Activated naive CD4-positive, alpha-beta T cell treated with anti-CD3 and anti-CD28 coated beads, Interleukin-2, amount 50 U/mL, for 24 hours (primary cell): Measurements from ENCODE around the gene SRGAP1.
"Not testable (repeated sequence)": the region's sequence is repeated elsewhere in the genome, so short reads cannot be mapped to it uniquely, and the experiment has no call there.

Experiments used
- H3K27ac Mint-ChIP-seq: one replicate; pipeline ENCODE4 v1.8.0; 2021; ENCODE audit warnings: mild to moderate bottlenecking, mixed read lengths
- H3K27me3 Mint-ChIP-seq: one replicate; pipeline ENCODE4 v1.8.0; 2021; ENCODE audit warnings: mixed read lengths
- H3K36me3 Mint-ChIP-seq: one replicate; pipeline ENCODE4 v1.8.0; 2021; ENCODE audit warnings: mixed read lengths
- H3K4me1 Mint-ChIP-seq: one replicate; pipeline ENCODE4 v1.8.0; 2021; ENCODE audit warnings: mixed read lengths
- H3K4me3 Mint-ChIP-seq: one replicate; pipeline ENCODE4 v1.8.0; 2021; ENCODE audit warnings: mild to moderate bottlenecking, mixed read lengths
- H3K9me3 Mint-ChIP-seq: one replicate; pipeline ENCODE4 v1.8.0; 2021; ENCODE audit warnings: mixed read lengths

Gene SRGAP1

GRCh38 chr12:64029013-64029857, 184.7 kb downstream of the SRGAP1 start:
- Mint-ChIP-seq H3K27ac (no peak overlapping the region), H3K4me3 (no peak overlapping the region), H3K36me3 (no peaks in the 10 kb centered on the region), H3K4me1 (no peaks in the 10 kb centered on the region), H3K27me3 (peaks cover 4% of the 10 kb centered on the region), H3K9me3 (no peaks in the 10 kb centered on the region)

DNA sequence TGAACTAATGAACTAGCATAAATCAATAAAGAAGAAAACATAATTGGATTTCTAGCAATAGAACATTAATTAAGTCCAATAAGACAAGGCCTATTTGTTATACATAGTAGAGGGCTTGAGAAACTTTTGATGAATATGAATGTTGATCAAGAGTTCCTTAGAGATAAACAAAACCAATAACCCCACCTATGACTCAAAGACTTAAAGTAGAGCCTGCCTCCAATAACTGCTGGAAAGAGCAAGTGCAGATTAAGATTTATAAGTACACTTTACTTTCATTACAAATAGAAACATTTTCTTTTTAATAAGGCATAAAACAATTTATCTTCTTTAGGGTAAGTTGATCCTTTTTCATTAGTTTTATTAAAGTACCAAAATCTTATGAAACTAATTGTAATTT, 185.7 kb downstream of the SRGAP1 start:
- Mint-ChIP-seq H3K27me3 (peaks cover 4% of the 10 kb centered on the region), H3K4me3 (no peak overlapping the region), H3K9me3 (no peaks in the 10 kb centered on the region), H3K4me1 (no peaks in the 10 kb centered on the region), H3K27ac (no peak overlapping the region), H3K36me3 (no peaks in the 10 kb centered on the region)

DNA sequence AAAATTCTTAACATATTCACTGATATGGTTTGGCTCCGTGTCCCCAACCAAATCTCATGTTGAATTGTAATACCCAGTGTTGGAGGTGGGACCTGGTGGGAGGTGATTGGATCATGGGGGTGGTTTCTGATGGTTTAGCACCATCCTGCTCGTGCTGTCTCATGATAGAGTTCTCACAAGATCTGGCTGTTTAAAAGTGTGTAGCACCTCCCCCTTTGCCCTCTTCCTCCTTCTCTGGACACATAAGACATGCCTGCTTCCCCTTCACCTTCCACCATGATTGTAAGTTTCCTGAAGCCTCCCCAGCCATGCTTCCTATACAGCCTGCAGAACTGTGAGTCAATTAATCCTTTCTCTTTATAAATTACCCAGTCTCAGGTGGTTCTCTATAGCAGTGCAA, 189.6 kb downstream of the SRGAP1 start:
- not testable (repeated sequence) for H3K9me3 Mint-ChIP-seq, H3K4me1 Mint-ChIP-seq, H3K4me3 Mint-ChIP-seq, H3K36me3 Mint-ChIP-seq, H3K27me3 Mint-ChIP-seq, H3K27ac Mint-ChIP-seq

DNA sequence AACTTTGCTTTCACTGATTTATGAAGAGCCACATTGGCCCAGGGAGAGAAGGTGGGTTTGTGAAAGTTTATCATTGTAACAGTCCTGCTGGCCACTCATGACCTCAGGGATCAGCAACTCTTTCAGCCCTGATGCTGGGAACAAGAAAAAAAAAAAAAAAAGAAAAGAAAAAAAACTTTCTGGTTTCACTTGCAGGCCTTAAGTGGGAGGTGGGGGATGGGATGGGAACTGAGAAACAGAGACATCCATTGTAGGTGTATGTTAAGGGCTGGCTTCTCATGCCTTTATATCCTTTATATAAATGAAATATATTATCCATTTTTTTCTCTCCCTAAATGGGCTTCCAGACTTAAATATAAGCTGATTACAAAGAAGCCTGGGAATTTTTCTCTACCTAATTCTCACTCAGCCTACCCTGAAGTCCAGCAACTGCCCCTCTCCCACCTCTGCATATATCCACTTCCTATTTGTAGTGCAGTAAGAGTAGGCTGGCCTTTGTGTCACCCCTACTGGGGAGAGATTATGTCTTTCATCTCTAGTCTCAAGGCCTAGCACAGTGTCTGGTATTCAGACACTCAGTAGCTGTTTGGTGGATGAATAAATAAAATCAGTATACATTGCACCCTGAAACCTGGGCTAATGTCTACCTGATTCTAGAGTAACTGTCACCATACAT, 190.5 kb downstream of the SRGAP1 start:
- H3K27me3 Mint-ChIP-seq: no peaks in the 10 kb centered on the region
- H3K4me1 Mint-ChIP-seq: no peaks in the 10 kb centered on the region
- no peak overlapping the region for H3K27ac Mint-ChIP-seq
- no peak overlapping the region for H3K4me3 Mint-ChIP-seq
- H3K9me3 Mint-ChIP-seq: no peaks in the 10 kb centered on the region
- no peaks in the 10 kb centered on the region for H3K36me3 Mint-ChIP-seq

DNA sequence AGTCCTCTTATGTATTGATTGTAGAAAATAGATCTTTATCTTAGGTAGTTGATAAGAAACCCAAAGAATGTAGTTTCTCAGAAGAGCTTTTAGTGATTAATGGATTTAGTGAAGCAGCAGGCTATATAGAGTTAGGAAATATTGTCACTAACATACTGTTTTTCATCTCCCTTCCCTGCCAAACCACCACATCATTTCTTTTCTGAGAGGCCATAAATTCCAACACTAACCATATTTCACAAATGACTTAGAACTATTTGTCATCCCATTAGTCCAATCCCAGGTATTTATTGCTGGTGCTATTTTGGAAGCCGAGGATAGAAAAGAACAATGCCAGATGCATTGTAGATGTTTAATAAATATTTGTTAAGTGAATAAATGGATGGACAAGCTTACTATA, 191.9 kb downstream of the SRGAP1 start:
- Mint-ChIP-seq H3K27me3 (no peaks in the 10 kb centered on the region), H3K27ac (no peak overlapping the region), H3K9me3 (no peaks in the 10 kb centered on the region), H3K36me3 (no peaks in the 10 kb centered on the region), H3K4me1 (no peaks in the 10 kb centered on the region), H3K4me3 (no peak overlapping the region)

- no peaks in the 10 kb centered on the region for H3K9me3 Mint-ChIP-seq
- H3K4me3 Mint-ChIP-seq: no peak overlapping the region
- H3K4me1 Mint-ChIP-seq: no peaks in the 10 kb centered on the region
- H3K36me3 Mint-ChIP-seq: no peaks in the 10 kb centered on the region
- H3K27ac Mint-ChIP-seq: no peak overlapping the region
- H3K27me3 Mint-ChIP-seq: no peaks in the 10 kb centered on the region
These were observed 194.9 kb downstream of the SRGAP1 start for GRCh38 chr12:64039281-64039871.

DNA sequence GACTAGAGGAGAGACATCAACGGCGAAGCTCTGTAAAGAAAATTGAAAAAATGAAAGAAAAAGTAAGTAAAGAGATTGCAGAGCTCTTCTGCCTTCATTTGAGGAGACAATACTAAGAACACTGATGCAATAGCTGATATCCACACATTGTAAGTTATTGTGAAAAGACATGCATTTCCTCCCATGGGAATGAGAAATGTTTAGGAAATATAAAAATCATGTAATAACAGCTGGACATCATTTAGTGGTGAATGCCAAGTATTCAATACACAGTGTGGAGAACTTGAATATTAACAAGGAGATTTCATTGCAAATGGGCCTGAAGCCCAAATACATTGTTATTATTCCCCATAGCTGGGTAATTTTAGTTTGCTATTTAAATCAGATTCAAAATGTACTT, 198.4 kb downstream of the SRGAP1 start:
- H3K27ac Mint-ChIP-seq: no peak overlapping the region
- H3K4me3 Mint-ChIP-seq: no peak overlapping the region
- no peaks in the 10 kb centered on the region for H3K27me3 Mint-ChIP-seq
- no peaks in the 10 kb centered on the region for H3K36me3 Mint-ChIP-seq
- no peaks in the 10 kb centered on the region for H3K4me1 Mint-ChIP-seq
- H3K9me3 Mint-ChIP-seq: no peaks in the 10 kb centered on the region

- Mint-ChIP-seq H3K27me3 (peaks cover 1% of the 10 kb centered on the region), H3K4me3 (no peak overlapping the region), H3K4me1 (no peaks in the 10 kb centered on the region), H3K36me3 (no peaks in the 10 kb centered on the region), H3K27ac (no peak overlapping the region), H3K9me3 (no peaks in the 10 kb centered on the region)
These were observed 199.7 kb downstream of the SRGAP1 start for GRCh38 chr12:64044191-64044590.

DNA sequence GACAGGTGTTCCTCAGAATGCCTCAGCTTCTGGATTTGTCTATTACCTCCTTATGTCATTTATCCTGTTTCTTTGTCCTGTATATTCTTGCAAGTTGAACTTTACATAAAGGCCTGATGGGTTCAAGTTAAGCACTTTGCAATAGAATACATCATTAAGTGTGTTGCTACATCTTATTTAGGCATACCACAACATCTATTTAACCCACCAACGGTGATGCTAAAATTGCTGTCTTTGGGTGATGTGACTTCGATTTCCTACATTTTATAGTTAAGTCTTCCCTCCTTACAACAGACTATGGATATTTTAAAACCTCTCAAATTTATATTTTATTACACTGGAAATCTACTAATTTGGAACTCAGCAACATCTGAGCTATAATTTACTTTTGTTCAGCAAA, 206.6 kb downstream of the SRGAP1 start:
- H3K4me1 Mint-ChIP-seq: no peaks in the 10 kb centered on the region
- H3K36me3 Mint-ChIP-seq: no peaks in the 10 kb centered on the region
- H3K27me3 Mint-ChIP-seq: peaks cover 14% of the 10 kb centered on the region

GRCh38 chr12:64053117-64053516, 208.6 kb downstream of the SRGAP1 start:
- Mint-ChIP-seq H3K4me1 (no peaks in the 10 kb centered on the region), H3K9me3 (no peaks in the 10 kb centered on the region), H3K27me3 (peaks cover 15% of the 10 kb centered on the region), H3K27ac (no peak overlapping the region), H3K36me3 (no peaks in the 10 kb centered on the region), H3K4me3 (no peak overlapping the region)

More for the DNA sequence above, 206.6 kb downstream of the SRGAP1 start:
- Mint-ChIP-seq H3K9me3 (no peaks in the 10 kb centered on the region), H3K27ac (no peak overlapping the region), H3K4me3 (no peak overlapping the region)

GRCh38 chr12:64054079-64054520, 209.6 kb downstream of the SRGAP1 start:
- Mint-ChIP-seq H3K4me1 (no peaks in the 10 kb centered on the region), H3K36me3 (no peaks in the 10 kb centered on the region), H3K27ac (no peak overlapping the region), H3K4me3 (no peak overlapping the region), H3K9me3 (no peaks in the 10 kb centered on the region), H3K27me3 (peaks cover 17% of the 10 kb centered on the region)

- no peaks in the 10 kb centered on the region for H3K9me3 Mint-ChIP-seq
- H3K4me3 Mint-ChIP-seq: no peak overlapping the region
- peaks cover 11% of the 10 kb centered on the region for H3K27me3 Mint-ChIP-seq
- no peak overlapping the region for H3K27ac Mint-ChIP-seq
- no peaks in the 10 kb centered on the region for H3K4me1 Mint-ChIP-seq
- H3K36me3 Mint-ChIP-seq: no peaks in the 10 kb centered on the region
These were observed 212.2 kb downstream of the SRGAP1 start for GRCh38 chr12:64056741-64057140.

DNA sequence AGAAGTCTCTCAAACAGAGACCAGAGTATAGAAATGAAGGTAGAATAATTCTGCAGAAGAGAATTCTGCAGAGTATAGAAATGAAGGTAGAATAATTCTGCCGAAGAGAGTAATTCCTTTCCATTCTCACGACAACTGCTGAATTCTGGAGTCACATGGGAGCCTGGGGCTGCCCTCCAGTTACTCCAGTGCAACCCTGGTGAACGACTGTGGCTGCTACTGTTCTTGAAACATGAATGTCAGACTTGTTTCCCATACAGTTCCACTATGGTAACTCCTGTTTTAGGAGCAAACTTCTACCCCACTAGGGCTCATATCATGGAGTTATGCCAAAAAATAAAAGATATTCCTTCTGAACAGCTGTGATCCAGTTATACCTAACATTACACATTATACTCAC, 213.2 kb downstream of the SRGAP1 start:
- H3K9me3 Mint-ChIP-seq: no peaks in the 10 kb centered on the region
- H3K27ac Mint-ChIP-seq: no peak overlapping the region
- H3K4me3 Mint-ChIP-seq: no peak overlapping the region
- no peaks in the 10 kb centered on the region for H3K4me1 Mint-ChIP-seq
- no peaks in the 10 kb centered on the region for H3K36me3 Mint-ChIP-seq
- H3K27me3 Mint-ChIP-seq: peaks cover 11% of the 10 kb centered on the region

- Mint-ChIP-seq H3K27me3 (peaks cover 14% of the 10 kb centered on the region), H3K27ac (no peak overlapping the region), H3K9me3 (no peaks in the 10 kb centered on the region), H3K4me1 (no peaks in the 10 kb centered on the region), H3K36me3 (no peaks in the 10 kb centered on the region), H3K4me3 (no peak overlapping the region)
These were observed 214.2 kb downstream of the SRGAP1 start for GRCh38 chr12:64058541-64059265.

DNA sequence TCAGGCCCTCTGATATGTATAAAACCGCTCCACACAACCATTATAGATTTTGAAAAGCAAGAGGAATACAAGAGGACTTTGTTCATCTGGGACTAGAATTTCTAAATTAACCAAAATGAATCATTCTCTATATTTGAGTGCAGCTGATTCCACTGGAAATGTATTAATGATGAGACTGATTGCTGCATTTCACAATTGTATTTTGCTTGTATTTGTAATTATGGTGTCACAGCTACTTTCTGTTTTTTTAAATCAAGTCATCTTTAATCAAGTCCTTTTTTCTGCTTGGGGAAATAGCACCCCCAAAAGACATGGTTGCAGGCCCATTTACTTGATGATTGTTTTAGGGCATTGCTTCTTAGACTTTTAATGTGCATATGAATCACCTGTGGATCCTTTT, 215.2 kb downstream of the SRGAP1 start:
- no peak overlapping the region for H3K4me3 Mint-ChIP-seq
- peaks cover 14% of the 10 kb centered on the region for H3K27me3 Mint-ChIP-seq
- H3K27ac Mint-ChIP-seq: no peak overlapping the region
- H3K4me1 Mint-ChIP-seq: no peaks in the 10 kb centered on the region
- H3K9me3 Mint-ChIP-seq: no peaks in the 10 kb centered on the region
- no peaks in the 10 kb centered on the region for H3K36me3 Mint-ChIP-seq
